HG02943 (cell line): ENCODE results near the gene NPPA.

ENCODE experiments used
- ATAC-seq: cut with Tn5 transposase; IDR thresholded peaks from one replicate; pipeline ENCODE4 v1.9.1; 2021; ENCODE audit warnings: mild to moderate bottlenecking, low read depth, moderate library complexity; ENCODE audit not compliant: unreplicated experiment

Gene NPPA

GRCh38 chr1:11874624-11875023 is 27.0 kb upstream of the NPPA start:
- ATAC-seq, result no peak

GRCh38 chr1:11874258-11874562 is 26.6 kb upstream of the NPPA start:
- no peak for ATAC-seq

- ATAC-seq, result no peak
These were observed 26.0 kb upstream of the NPPA start for GRCh38 chr1:11873395-11874257.

- ATAC-seq, result no peak
These were observed 25.0 kb upstream of the NPPA start for GRCh38 chr1:11872545-11872944.

- no peak for ATAC-seq
These were observed 22.1 kb upstream of the NPPA start for GRCh38 chr1:11869650-11870207.

- ATAC-seq, result no peak
These were observed 21.5 kb upstream of the NPPA start for GRCh38 chr1:11869104-11869503.

- no peak for ATAC-seq
These were observed 20.9 kb upstream of the NPPA start for GRCh38 chr1:11868331-11868980.

- no peak for ATAC-seq
These were observed 15.3 kb upstream of the NPPA start for GRCh38 chr1:11862890-11863289.

GRCh38 chr1:11860587-11860986 is 13.0 kb upstream of the NPPA start:
- ATAC-seq, result no peak

GRCh38 chr1:11860083-11860482 is 12.5 kb upstream of the NPPA start:
- ATAC-seq, result no peak

- ATAC-seq, result no peak
These were observed 11.6 kb upstream of the NPPA start for GRCh38 chr1:11858968-11859871.

GRCh38 chr1:11858613-11858967 is 11.0 kb upstream of the NPPA start, which contains the start of gene NPPB:
Gene NPPB (minus strand): TSS chr1:11858945. CDS start chr1:11858833, 112 bp downstream.
- ATAC-seq, result no peak

- no peak for ATAC-seq
These were observed 10.6 kb upstream of the NPPA start for GRCh38 chr1:11858158-11858557.

GRCh38 chr1:11857164-11857851 is 9.7 kb upstream of the NPPA start:
- no peak for ATAC-seq

GRCh38 chr1:11856698-11857097 is 9.1 kb upstream of the NPPA start:
- ATAC-seq, result no peak

- ATAC-seq, result no peak
These were observed 7.8 kb upstream of the NPPA start for GRCh38 chr1:11855430-11855829.

GRCh38 chr1:11854519-11854918 is 6.9 kb upstream of the NPPA start:
- no peak for ATAC-seq

GRCh38 chr1:11851180-11851579 is 3.6 kb upstream of the NPPA start:
- no peak for ATAC-seq

GRCh38 chr1:11850156-11850555 is 2.6 kb upstream of the NPPA start:
- ATAC-seq, result no peak

GRCh38 chr1:11848373-11848700 is 754 bp upstream of the NPPA start:
- no peak for ATAC-seq
